K562 (cell line): ENCODE data around the gene TBC1D17. TPM values are rescaled to one million over a fixed set of nuclear protein-coding genes. Genes with fewer than 3 reads are reported as not detected.

Source experiments
- ARHGAP35 ChIP-seq: fragments of 450-650 bp; IDR thresholded peaks from 2 replicates; pipeline ENCODE4 v1.6.1; 2018; ENCODE audit not compliant: partially characterized antibody
- FOXP1 ChIP-seq: sonication (generic); formaldehyde crosslinking; IDR thresholded peaks from 2 replicates; pipeline ENCODE4 v1.8.0; 2022; ENCODE audit warnings: mild to moderate bottlenecking, missing genetic modification reagents
- GABPA ChIP-seq: fragments of 200-800 bp; sonication (Bioruptor generic); conservative IDR thresholded peaks from 2 replicates; pipeline ENCODE4 v1.6.1; 2016; ENCODE audit warnings: low read depth, missing genetic modification characterization, missing compliant biosample characterization
- HMGN3 ChIP-seq: IDR thresholded peaks from 2 replicates; pipeline ENCODE4 v1.6.1; 2011; ENCODE audit warnings: borderline replicate concordance, low read depth, mild to moderate bottlenecking, mixed read lengths, low read length; ENCODE audit not compliant: insufficient read length; ENCODE audit errors: extremely low read depth
- HSF4 ChIP-seq: fragments of 250-450 bp; sonication (Bioruptor Pico); IDR thresholded peaks from 2 replicates; pipeline ENCODE4 v2.1.2; 2022; ENCODE audit warnings: mild to moderate bottlenecking, moderate library complexity, borderline replicate concordance
- KLF1 ChIP-seq: fragments of 450-650 bp; IDR thresholded peaks from 2 replicates; pipeline ENCODE4 v1.6.1; 2016; ENCODE audit warnings: missing genetic modification characterization, missing compliant biosample characterization
- MTA1 ChIP-seq: fragments of 450-650 bp; IDR thresholded peaks from 2 replicates; pipeline ENCODE4 v1.6.1; 2017; ENCODE audit warnings: borderline replicate concordance
- RBFOX2 ChIP-seq: fragments of 200-400 bp; formaldehyde crosslinking; IDR thresholded peaks from 2 replicates; pipeline ENCODE4 v1.6.1; 2017; ENCODE audit warnings: low read depth, mild to moderate bottlenecking, low read length, moderate library complexity
- RBM39 ChIP-seq: fragments of 200-400 bp; formaldehyde crosslinking; optimal IDR thresholded peaks from 2 replicates; pipeline ENCODE3; 2018; ENCODE audit warnings: low read depth, low read length
- SAFB2 ChIP-seq: fragments of 200-400 bp; formaldehyde crosslinking; IDR thresholded peaks from 2 replicates; pipeline ENCODE4 v1.6.1; 2018; ENCODE audit warnings: borderline replicate concordance, low read length, low read depth, moderate library complexity; ENCODE audit not compliant: severe bottlenecking
- TAF15 ChIP-seq: fragments of 200-400 bp; formaldehyde crosslinking; IDR thresholded peaks from 2 replicates; pipeline ENCODE4 v1.6.1; 2017; ENCODE audit warnings: mild to moderate bottlenecking, low read depth, low read length, moderate library complexity
- ZNF408 ChIP-seq: fragments of 250-450 bp; sonication (Bioruptor Pico); IDR thresholded peaks from 2 replicates; pipeline ENCODE4 v1.4.0; 2020; ENCODE audit warnings: low read depth, mild to moderate bottlenecking, moderate library complexity
- ZNF586 ChIP-seq: fragments of 450-650 bp; formaldehyde crosslinking; conservative IDR thresholded peaks from 2 replicates; pipeline ENCODE4 v1.4.0; 2020; ENCODE audit warnings: mild to moderate bottlenecking, moderate library complexity
- ZNF785 ChIP-seq: fragments of 250-450 bp; sonication (Bioruptor Pico); IDR thresholded peaks from 2 replicates; pipeline ENCODE4 v1.4.0; 2020; ENCODE audit warnings: mild to moderate bottlenecking
- ZNF79 ChIP-seq: fragments of 250-450 bp; sonication (Bioruptor Pico); IDR thresholded peaks from 2 replicates; pipeline ENCODE4 v1.4.0; 2020; ENCODE audit warnings: low read depth, mild to moderate bottlenecking, moderate library complexity
- ZSCAN29 ChIP-seq: fragments of 450-650 bp; IDR thresholded peaks from 2 replicates; pipeline ENCODE4 v1.6.1; 2017
- polyA plus RNA-seq, 8 experiments: library from polyadenylated mRNA; depleted of rRNA in 4 of 8; stranded (reverse) in 5 of 8; unstranded in 3 of 8; fragments of >200 nt; fragmentation: Nextera tagmentation in 2 of 8; fragmentation: Illumina TruSeq in 1 of 8; extraction: Ambion mirVana in 2 of 8; extraction: Trizol in 1 of 8; gene quantifications; 2 replicates each; pipeline versions ENCODE4 v1.2.1 to v1.2.3, GENCODE V29; 2011 to 2014; ENCODE audit warnings: inconsistent platforms in 1 of 8, missing spikeins in 1 of 8
- total RNA-seq, 7 experiments: library from RNA; depleted of rRNA in 6 of 7; stranded (reverse); fragments of >200 nt in 6 of 7; fragmentation: Illumina TruSeq in 2 of 7; extraction: Trizol in 2 of 7; gene quantifications; 2 replicates each; pipeline versions ENCODE4 v1.2.1 to v1.2.3, GENCODE V29; 2011 to 2021; ENCODE audit warnings: low replicate concordance in 1 of 7
- TF ChIP-seq, protein P1 (sequence below), 2 experiments: fragments of 450-650 bp in 1 of 2; sonication (generic) in 1 of 2; formaldehyde crosslinking in 1 of 2; IDR thresholded peaks in 1 of 2; conservative IDR thresholded peaks in 1 of 2; 2 replicates each; pipeline versions ENCODE4 v1.6.1 to v1.8.1; 2016 to 2023; ENCODE audit warnings: mild to moderate bottlenecking in 2 of 2, moderate library complexity in 2 of 2, inconsistent platforms in 1 of 2, missing genetic modification reagents in 1 of 2
- TF ChIP-seq, protein P2 (sequence below): IDR thresholded peaks from 2 replicates; pipeline ENCODE4 v1.6.1; 2012; ENCODE audit warnings: low read depth, low read length, improper control_type of control experiment, borderline replicate concordance
- TF ChIP-seq, protein P3 (sequence below): sonication (generic); formaldehyde crosslinking; IDR thresholded peaks from 2 replicates; pipeline ENCODE4 v1.8.1; 2023; ENCODE audit warnings: mild to moderate bottlenecking, missing genetic modification reagents
- TF ChIP-seq, protein P4 (sequence below): conservative IDR thresholded peaks from 2 replicates; pipeline ENCODE4 v1.6.1; 2011; ENCODE audit warnings: low read depth, mild to moderate bottlenecking, low read length; ENCODE audit not compliant: control insufficient read depth

Gene TBC1D17
- total and polyA plus RNA-seq, 9 of the 15 experiments (the other 6 are each of a cell fraction or from before 2014, with no cell fraction given), result 0.42 to 16.0 (median 3.8) TPM

DNA sequence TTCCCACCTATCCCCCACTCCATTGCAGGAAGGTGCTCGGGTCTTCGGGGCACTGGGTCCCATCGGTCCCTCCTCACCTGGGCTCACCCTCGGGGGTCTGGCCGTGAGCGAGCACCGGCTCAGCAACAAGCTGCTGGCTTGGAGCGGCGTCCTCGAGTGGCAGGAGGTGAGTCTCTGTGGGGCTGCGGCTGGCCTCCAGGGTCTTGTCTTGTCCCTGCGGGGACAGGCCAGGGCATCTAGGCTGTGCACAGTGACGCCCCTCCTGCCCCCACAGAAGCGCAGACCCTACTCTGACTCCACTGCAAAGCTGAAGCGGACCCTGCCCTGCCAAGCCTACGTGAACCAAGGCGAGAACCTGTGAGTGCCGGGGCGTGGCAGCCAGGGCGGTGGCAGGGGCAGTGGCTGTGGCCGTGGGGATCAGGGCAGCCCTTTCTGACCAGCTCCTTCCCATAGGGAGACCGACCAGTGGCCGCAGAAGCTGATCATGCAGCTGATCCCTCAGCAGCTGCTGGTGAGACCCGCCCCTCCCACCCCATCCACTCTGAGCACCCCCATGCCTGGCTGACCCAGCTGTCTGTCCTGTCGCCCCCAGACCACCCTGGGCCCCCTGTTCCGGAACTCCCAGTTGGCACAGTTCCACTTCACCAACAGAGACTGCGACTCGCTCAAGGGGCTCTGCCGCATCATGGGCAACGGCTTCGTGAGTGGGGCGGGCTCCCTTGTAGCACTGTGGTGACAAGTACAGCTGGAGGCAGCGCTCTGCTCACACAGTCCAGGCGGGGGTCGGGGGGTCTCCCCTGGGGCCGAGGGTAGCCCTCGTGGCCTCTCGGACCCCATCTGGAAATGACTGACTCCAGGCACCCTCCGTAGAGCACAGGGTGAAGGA, 22.9 kb upstream of the TBC1D17 start (continued):
- TF ChIP-seq ARHGAP35 (no peak), RBM39 (no peak), ZNF785 (CRISPR knock-in tag) (no peak), RBFOX2 (peak; percentile 37; the same call in 1 of the 2 replicates), ZNF408 (CRISPR knock-in tag) (no peak), ZNF586 (CRISPR knock-in tag) (no peak), TAF15 (0 out of 2 replicates have a peak, but pooled peaks have one; percentile 30), MTA1 (no peak), ZSCAN29 (no peak), HMGN3 (peak; percentile 4), ZNF79 (CRISPR knock-in tag) (no peak), FOXP1 (no peak), SAFB2 (no peak), KLF1 (no peak), GABPA (no peak), HSF4 (CRISPR knock-in tag) (no peak)
- TF ChIP-seq, protein P1, sequence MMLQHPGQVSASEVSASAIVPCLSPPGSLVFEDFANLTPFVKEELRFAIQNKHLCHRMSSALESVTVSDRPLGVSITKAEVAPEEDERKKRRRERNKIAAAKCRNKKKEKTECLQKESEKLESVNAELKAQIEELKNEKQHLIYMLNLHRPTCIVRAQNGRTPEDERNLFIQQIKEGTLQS (IDR thresholded peaks at IDR 0.05), result no peak
- TF ChIP-seq, protein P1 (CRISPR knock-in tag; conservative IDR thresholded peaks at IDR 0.05), result no peak
- TF ChIP-seq, protein P2, sequence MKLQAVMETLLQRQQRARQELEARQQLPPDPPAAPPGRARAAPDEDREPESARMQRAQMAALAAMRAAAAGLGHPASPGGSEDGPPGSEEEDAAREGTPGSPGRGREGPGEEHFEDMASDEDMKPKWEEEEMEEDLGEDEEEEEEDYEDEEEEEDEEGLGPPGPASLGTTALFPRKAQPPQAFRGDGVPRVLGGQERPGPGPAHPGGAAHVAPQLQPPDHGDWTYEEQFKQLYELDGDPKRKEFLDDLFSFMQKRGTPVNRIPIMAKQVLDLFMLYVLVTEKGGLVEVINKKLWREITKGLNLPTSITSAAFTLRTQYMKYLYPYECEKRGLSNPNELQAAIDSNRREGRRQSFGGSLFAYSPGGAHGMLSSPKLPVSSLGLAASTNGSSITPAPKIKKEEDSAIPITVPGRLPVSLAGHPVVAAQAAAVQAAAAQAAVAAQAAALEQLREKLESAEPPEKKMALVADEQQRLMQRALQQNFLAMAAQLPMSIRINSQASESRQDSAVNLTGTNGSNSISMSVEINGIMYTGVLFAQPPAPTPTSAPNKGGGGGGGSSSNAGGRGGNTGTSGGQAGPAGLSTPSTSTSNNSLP, result no peak
- TF ChIP-seq, protein P3, sequence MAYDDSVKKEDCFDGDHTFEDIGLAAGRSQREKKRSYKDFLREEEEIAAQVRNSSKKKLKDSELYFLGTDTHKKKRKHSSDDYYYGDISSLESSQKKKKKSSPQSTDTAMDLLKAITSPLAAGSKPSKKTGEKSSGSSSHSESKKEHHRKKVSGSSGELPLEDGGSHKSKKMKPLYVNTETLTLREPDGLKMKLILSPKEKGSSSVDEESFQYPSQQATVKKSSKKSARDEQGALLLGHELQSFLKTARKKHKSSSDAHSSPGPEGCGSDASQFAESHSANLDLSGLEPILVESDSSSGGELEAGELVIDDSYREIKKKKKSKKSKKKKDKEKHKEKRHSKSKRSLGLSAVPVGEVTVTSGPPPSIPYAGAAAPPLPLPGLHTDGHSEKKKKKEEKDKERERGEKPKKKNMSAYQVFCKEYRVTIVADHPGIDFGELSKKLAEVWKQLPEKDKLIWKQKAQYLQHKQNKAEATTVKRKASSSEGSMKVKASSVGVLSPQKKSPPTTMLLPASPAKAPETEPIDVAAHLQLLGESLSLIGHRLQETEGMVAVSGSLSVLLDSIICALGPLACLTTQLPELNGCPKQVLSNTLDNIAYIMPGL, result no peak
- TF ChIP-seq, protein P4, sequence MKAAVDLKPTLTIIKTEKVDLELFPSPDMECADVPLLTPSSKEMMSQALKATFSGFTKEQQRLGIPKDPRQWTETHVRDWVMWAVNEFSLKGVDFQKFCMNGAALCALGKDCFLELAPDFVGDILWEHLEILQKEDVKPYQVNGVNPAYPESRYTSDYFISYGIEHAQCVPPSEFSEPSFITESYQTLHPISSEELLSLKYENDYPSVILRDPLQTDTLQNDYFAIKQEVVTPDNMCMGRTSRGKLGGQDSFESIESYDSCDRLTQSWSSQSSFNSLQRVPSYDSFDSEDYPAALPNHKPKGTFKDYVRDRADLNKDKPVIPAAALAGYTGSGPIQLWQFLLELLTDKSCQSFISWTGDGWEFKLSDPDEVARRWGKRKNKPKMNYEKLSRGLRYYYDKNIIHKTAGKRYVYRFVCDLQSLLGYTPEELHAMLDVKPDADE, result no peak
- TF ChIP-seq, all 486 proteins: peak for 4
